Activated T-cell treated with anti-CD3 and anti-CD28 coated beads, Interleukin-2, amount 50 U/mL, for 72 hours (primary cell): ENCODE measurements around the gene OTUB1. TPM values are rescaled to one million over a fixed set of nuclear protein-coding genes. Genes with fewer than 3 reads are reported as not detected.

ENCODE experiments used
- ATAC-seq, 2 donors: fragments of 150-1000 bp; cut with Tn5 transposase; replicated peaks in 1 of 2; 2 replicates each; pipeline ENCODE4 v1.10.0; 2021; ENCODE audit warnings: moderate library complexity in 2 of 2, mild to moderate bottlenecking in 1 of 2
- DNase-seq, 2 donors: peaks; one replicate each; pipeline ENCODE4 v3.0.0; 2021 to 2022; ENCODE audit warnings: mixed read lengths in 1 of 2
- H3K27ac Mint-ChIP-seq: one replicate; pipeline ENCODE4 v1.8.0; 2022; ENCODE audit warnings: mild to moderate bottlenecking, moderate library complexity, mixed read lengths
- H3K27me3 Mint-ChIP-seq: one replicate; pipeline ENCODE4 v1.8.0; 2022; ENCODE audit warnings: low read depth, mixed read lengths
- H3K36me3 Mint-ChIP-seq, 2 donors: one replicate each; pipeline ENCODE4 v1.8.0; 2022; ENCODE audit warnings: mixed read lengths in 2 of 2, mild to moderate bottlenecking in 1 of 2; ENCODE audit not compliant: insufficient read depth in 2 of 2
- H3K4me1 Mint-ChIP-seq: one replicate; pipeline ENCODE4 v1.8.0; 2022; ENCODE audit warnings: low read depth, mixed read lengths
- H3K4me3 Mint-ChIP-seq, 2 donors: one replicate each; pipeline ENCODE4 v1.8.0; 2022; ENCODE audit warnings: mild to moderate bottlenecking in 2 of 2, mixed read lengths in 2 of 2, moderate library complexity in 2 of 2
- H3K9me3 Mint-ChIP-seq, 2 donors: one replicate each; pipeline ENCODE4 v1.8.0; 2022; ENCODE audit warnings: mixed read lengths in 2 of 2
- total RNA-seq, 2 donors: library from RNA; stranded (reverse); gene quantifications; one replicate each; pipeline ENCODE4 v1.2.3, GENCODE V29; 2022

OTUB1 gene
- total RNA-seq, 2 donors from 2014 or later, result 62.8 to 72.8 TPM

GRCh38 chr11:64014356-64014755, 28.1 kb downstream of the OTUB1 start:
- ATAC-seq (no peak), DNase-seq (no peak)
- Mint-ChIP-seq H3K4me3 (no peak overlapping the region), H3K4me1 (no peaks in the 10 kb centered on the region), H3K27me3 (no peaks in the 10 kb centered on the region), H3K36me3 (peaks cover 5 to 11% of the 10 kb centered on the region in 2 donors), H3K9me3 (peaks cover 7 to 10% of the 10 kb centered on the region in 2 donors), H3K27ac (no peak overlapping the region)

- peaks cover 3 to 5% of the 10 kb centered on the region in 2 donors for H3K9me3 Mint-ChIP-seq
These were observed 29.3 kb downstream of the OTUB1 start for GRCh38 chr11:64015510-64015909.

GRCh38 chr11:64015935-64016845, 30.0 kb downstream of the OTUB1 start:
- no peak for ATAC-seq
- H3K36me3 Mint-ChIP-seq, result no peaks in the 10 kb centered on the region
- no peak overlapping the region for H3K4me3 Mint-ChIP-seq
- no peaks in the 10 kb centered on the region for H3K27me3 Mint-ChIP-seq
- DNase-seq, result no peak
- no peak overlapping the region for H3K27ac Mint-ChIP-seq
- no peaks in the 10 kb centered on the region for H3K9me3 Mint-ChIP-seq
- H3K4me1 Mint-ChIP-seq, result no peaks in the 10 kb centered on the region

More at GRCh38 chr11:64015510-64015909, 29.3 kb downstream of the OTUB1 start:
- no peak for DNase-seq
- Mint-ChIP-seq H3K27ac (no peak overlapping the region), H3K27me3 (no peaks in the 10 kb centered on the region), H3K4me3 (no peak overlapping the region), H3K36me3 (peaks cover 2 to 7% of the 10 kb centered on the region in 2 donors), H3K4me1 (no peaks in the 10 kb centered on the region)
- ATAC-seq, result no peak

- H3K9me3 Mint-ChIP-seq, result no peaks in the 10 kb centered on the region
- H3K27me3 Mint-ChIP-seq, result no peaks in the 10 kb centered on the region
- ATAC-seq, result no peak
- H3K27ac Mint-ChIP-seq, result no peak overlapping the region
- no peak overlapping the region for H3K4me3 Mint-ChIP-seq
- H3K36me3 Mint-ChIP-seq, result no peaks in the 10 kb centered on the region
- no peaks in the 10 kb centered on the region for H3K4me1 Mint-ChIP-seq
- no peak for DNase-seq
These were observed 31.6 kb downstream of the OTUB1 start for GRCh38 chr11:64017945-64018224.

- DNase-seq (no peak), ATAC-seq (no peak)
- H3K9me3 Mint-ChIP-seq, result no peaks in the 10 kb centered on the region
- no peak overlapping the region for H3K4me3 Mint-ChIP-seq
- H3K4me1 Mint-ChIP-seq, result no peaks in the 10 kb centered on the region
- no peaks in the 10 kb centered on the region for H3K36me3 Mint-ChIP-seq
- H3K27ac Mint-ChIP-seq, result no peak overlapping the region
- H3K27me3 Mint-ChIP-seq, result no peaks in the 10 kb centered on the region
These were observed 32.1 kb downstream of the OTUB1 start for GRCh38 chr11:64018310-64018709.

- H3K27me3 Mint-ChIP-seq, result no peaks in the 10 kb centered on the region
- H3K4me1 Mint-ChIP-seq, result no peaks in the 10 kb centered on the region
- DNase-seq, result no peak
- H3K27ac Mint-ChIP-seq, result no peak overlapping the region
- no peak overlapping the region for H3K4me3 Mint-ChIP-seq
- no peaks in the 10 kb centered on the region for H3K9me3 Mint-ChIP-seq
- ATAC-seq, result no peak
- H3K36me3 Mint-ChIP-seq, result no peaks in the 10 kb centered on the region
These were observed 33.1 kb downstream of the OTUB1 start for GRCh38 chr11:64019106-64020037.

GRCh38 chr11:64020976-64021756, 34.9 kb downstream of the OTUB1 start:
- H3K27me3 Mint-ChIP-seq, result no peaks in the 10 kb centered on the region
- H3K9me3 Mint-ChIP-seq, result no peaks in the 10 kb centered on the region
- no peaks in the 10 kb centered on the region for H3K4me1 Mint-ChIP-seq
- H3K27ac Mint-ChIP-seq, result no peak overlapping the region
- no peak for DNase-seq
- no peaks in the 10 kb centered on the region for H3K36me3 Mint-ChIP-seq
- ATAC-seq, result no peak
- no peak overlapping the region for H3K4me3 Mint-ChIP-seq

- no peak for DNase-seq
- H3K9me3 Mint-ChIP-seq, result no peaks in the 10 kb centered on the region
- no peaks in the 10 kb centered on the region for H3K36me3 Mint-ChIP-seq
- no peak overlapping the region for H3K27ac Mint-ChIP-seq
- no peaks in the 10 kb centered on the region for H3K27me3 Mint-ChIP-seq
- H3K4me3 Mint-ChIP-seq, result no peak overlapping the region
- ATAC-seq, result no peak
- H3K4me1 Mint-ChIP-seq, result no peaks in the 10 kb centered on the region
These were observed 35.5 kb downstream of the OTUB1 start for GRCh38 chr11:64021757-64022093.

GRCh38 chr11:64022125-64022784, 36.0 kb downstream of the OTUB1 start:
- peaks cover 5% of the 10 kb centered on the region for H3K27me3 Mint-ChIP-seq
- H3K9me3 Mint-ChIP-seq, result no peaks in the 10 kb centered on the region
- no peak overlapping the region for H3K27ac Mint-ChIP-seq
- no peaks in the 10 kb centered on the region for H3K36me3 Mint-ChIP-seq
- no peak overlapping the region for H3K4me3 Mint-ChIP-seq
- DNase-seq (no peak), ATAC-seq (no peak)
- H3K4me1 Mint-ChIP-seq, result no peaks in the 10 kb centered on the region

GRCh38 chr11:64023712-64024710, 37.8 kb downstream of the OTUB1 start:
- Mint-ChIP-seq H3K9me3 (no peaks in the 10 kb centered on the region), H3K27ac (no peak overlapping the region), H3K4me3 (no peak overlapping the region), H3K36me3 (no peaks in the 10 kb centered on the region), H3K27me3 (peaks cover 5% of the 10 kb centered on the region), H3K4me1 (no peaks in the 10 kb centered on the region)
- ATAC-seq, result no peak
- DNase-seq, result no peak

- no peak overlapping the region for H3K4me3 Mint-ChIP-seq
- H3K9me3 Mint-ChIP-seq, result no peaks in the 10 kb centered on the region
- no peak overlapping the region for H3K27ac Mint-ChIP-seq
These were observed 39.0 kb downstream of the OTUB1 start for GRCh38 chr11:64025205-64025604.

More at GRCh38 chr11:64025205-64025604, 39.0 kb downstream of the OTUB1 start:
- H3K27me3 Mint-ChIP-seq, result peaks cover 9% of the 10 kb centered on the region
- no peaks in the 10 kb centered on the region for H3K36me3 Mint-ChIP-seq
- DNase-seq (no peak), ATAC-seq (no peak)
- no peaks in the 10 kb centered on the region for H3K4me1 Mint-ChIP-seq
